Hematopoietic multipotent progenitor cell treated with erythropoietin and hydrocortisone succinate and interleukin-3 and kit ligand, for 8 days (in vitro differentiated cells): ENCODE results near the gene CENPP.

Experiments used
- DNase-seq: peaks from one replicate; pipeline ENCODE4 v3.0.0-alpha.2; 2015

Gene CENPP

DNA sequence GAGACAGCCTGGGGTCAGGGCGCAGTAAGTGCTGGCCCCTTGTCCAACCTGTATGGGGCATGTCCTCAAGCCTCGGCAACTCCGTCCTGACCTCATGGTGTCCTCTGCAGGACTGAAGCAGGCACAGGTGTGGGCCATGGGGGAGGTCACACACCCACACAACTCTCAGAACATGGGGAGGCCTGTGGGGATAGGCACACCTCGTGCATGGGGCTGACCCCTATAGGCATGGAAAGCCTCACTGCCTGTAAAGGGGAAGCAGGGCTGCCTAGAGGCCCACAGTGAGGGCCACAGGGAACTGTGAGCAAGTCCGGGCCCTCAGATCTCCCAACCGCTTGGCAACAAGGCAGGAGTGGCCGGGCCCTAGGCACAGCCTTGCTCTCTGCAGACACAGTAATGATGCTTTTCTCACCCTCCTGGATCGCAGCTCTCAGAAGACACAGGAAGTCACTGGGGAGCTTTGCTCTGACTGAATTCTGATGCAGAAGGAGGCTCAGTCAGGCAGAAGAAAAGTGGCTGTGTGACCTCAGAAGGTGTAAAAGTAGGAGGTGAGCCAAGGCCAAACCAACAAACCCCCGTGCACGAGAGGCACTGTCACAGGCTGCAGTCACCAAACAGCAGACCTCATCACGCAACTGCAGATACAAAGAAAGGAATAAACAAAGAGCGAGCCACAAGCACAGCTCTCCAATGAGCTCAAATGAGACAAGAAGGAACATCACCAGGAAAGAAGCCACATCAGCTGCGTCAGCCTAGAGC is 338.8 kb downstream of the CENPP start:
- no peak for DNase-seq

DNA sequence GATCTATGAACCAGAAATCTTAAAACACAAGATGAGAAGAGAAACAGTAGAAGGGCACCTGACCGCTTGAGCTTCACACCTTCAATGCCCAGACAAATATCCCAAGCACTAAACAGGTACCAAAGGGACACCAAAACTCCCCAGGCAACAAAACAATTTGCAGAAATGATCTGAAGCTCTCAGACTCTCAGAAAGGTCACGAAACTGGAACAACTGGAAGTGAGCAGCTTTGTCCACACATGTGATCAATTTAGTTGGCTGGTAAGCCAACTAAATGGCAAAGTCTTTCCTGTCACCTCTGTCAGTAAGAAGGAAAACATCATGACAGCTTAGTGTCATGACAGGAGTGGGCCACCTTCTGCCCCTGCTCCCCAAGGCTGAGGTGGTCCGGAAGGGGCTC is 340.1 kb downstream of the CENPP start:
- no peak for DNase-seq

DNA sequence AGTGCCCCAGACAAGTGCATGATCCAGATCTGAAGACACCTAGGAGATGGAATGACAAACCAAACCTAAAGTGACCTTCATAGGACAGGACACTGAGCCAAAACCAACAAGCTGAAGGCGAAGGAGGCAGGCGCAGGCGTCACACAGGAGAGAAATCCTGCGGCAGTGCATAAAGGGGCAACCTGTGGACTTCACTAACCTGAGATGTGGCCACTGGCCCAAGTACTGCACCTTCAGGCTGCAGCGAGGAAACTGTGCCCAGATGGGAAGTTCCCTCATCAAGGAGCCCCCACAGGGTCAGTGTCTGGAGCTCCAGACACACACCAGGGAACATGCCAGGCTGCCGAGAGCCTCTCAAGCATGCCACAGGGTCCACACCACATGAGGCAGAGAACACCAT is 340.5 kb downstream of the CENPP start:
- DNase-seq = no peak

DNA sequence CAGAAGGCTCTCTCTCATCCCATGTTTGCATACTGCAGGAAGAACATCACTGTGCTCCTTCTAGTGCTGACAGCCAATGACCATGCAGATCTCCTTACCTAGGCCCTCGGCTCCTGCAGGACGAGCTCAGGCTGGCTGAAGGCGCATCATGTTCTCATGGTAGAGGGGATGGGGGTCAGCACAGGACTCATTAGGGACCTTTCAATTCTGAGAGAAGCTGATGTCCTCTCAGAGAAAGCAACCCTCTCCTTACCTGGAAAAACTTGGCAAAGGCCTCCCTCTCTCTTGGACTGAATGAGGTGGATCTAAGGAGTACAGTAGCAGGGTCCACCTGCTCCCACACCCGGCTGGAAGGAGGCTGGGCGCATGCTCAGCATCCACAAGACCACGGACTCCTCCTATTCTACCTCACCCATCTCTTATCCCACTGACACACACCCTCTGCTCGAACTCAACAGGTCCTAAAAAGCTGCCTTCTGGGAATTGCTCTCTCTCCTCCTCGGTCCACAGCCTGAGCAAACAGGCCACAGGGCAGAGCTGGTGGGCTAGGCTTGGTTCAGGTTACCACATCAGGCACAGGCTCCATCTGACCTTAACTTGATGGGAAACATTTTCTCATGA is 341.3 kb downstream of the CENPP start:
- DNase-seq = peak; percentile 45

DNA sequence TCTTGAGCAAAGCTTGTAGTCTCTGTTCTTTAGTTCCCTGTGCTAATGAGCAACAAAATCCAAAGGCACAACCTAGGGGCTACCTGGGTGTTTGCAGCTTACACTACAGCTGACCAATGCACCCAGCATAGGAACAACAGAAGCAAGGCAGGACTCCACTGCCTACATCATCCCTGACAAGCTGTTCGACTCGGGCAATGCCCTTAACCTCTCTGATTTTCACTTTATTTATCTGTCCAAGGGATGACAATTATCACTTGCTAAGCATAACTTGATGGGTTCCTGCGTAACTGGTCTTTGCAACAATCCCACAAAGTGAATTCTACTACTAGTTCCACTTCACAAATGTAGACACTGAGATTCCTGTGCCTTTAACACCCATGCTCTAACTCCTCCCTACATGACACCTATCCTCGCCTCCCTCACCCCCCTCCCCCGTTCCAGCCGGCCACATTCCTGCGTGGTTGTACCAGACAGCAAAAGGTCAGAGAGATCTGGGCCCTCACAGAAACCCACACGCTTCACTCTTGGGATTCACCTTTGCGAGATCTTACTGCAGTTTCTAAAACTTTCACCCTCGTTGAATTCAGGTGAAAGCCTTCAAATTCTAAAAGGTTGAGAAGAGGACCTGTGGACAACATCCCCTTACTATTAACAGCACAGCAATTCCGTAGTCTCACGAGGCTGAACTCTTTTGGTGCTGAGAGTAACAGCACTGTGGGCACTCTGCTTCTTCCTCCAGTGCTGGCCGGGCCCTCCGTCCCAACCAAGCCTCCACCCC is 343.2 kb downstream of the CENPP start:
- DNase-seq = peak; percentile 34

DNA sequence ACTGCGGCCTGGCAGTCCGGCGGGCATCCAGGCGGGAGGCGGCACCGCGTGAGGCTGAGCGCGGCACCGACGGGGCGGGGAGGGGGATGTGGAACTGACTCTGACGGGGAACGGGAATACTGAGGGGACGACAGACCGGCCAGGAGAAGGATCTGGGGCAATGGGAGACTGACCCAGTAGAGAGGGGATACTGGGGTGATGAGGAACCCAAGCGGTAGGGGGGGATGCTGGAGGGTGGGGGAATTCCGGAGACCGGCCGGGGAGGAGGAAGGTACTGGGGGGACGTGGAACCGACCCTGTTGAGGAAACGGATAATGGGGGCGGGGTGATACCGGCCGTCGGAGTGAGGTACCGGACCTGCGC is 343.8 kb downstream of the CENPP start:
- DNase-seq = no peak
